Naive B cell (primary cell): ENCODE measurements around the gene BAIAP2L1. TPM values are rescaled to one million over a fixed set of nuclear protein-coding genes. Genes with fewer than 3 reads are reported as not detected.
A peak's percentile ranks its signal among the peaks of the same experiment; 100 is the strongest.
"Not testable (repeated sequence)": the region's sequence is repeated elsewhere in the genome, so short reads cannot be mapped to it uniquely, and the experiment has no call there.

Experiments used
- ATAC-seq, 2 donors: fragments of 150-1000 bp; cut with Tn5 transposase; 2 replicates each; pipeline ENCODE4 v1.10.0; 2021; ENCODE audit warnings: low read depth in 2 of 2, mild to moderate bottlenecking in 2 of 2, moderate library complexity in 2 of 2
- DNase-seq: peaks from one replicate; pipeline ENCODE4 v3.0.0; 2022
- H3K27ac Mint-ChIP-seq, 6 donors: one replicate each; pipeline ENCODE4 v1.8.0; 2020 to 2022; ENCODE audit warnings: mild to moderate bottlenecking in 6 of 6, mixed read lengths in 6 of 6, moderate library complexity in 5 of 6, inconsistent platforms in 2 of 6
- H3K27me3 Mint-ChIP-seq, 3 donors: one replicate each; pipeline ENCODE4 v1.8.0; 2021 to 2022; ENCODE audit warnings: mixed read lengths in 3 of 3, mild to moderate bottlenecking in 1 of 3
- H3K36me3 Mint-ChIP-seq, 2 donors: one replicate each; pipeline ENCODE4 v1.8.0; 2020 to 2022; ENCODE audit warnings: mixed read lengths in 2 of 2, inconsistent platforms in 1 of 2, mild to moderate bottlenecking in 1 of 2
- H3K4me1 Mint-ChIP-seq, 3 donors: one replicate each; pipeline ENCODE4 v1.8.0; 2020 to 2022; ENCODE audit warnings: mixed read lengths in 3 of 3, inconsistent platforms in 1 of 3, mild to moderate bottlenecking in 1 of 3, moderate library complexity in 1 of 3
- H3K4me3 Mint-ChIP-seq, 8 donors: one replicate each; pipeline ENCODE4 v1.8.0; 2020 to 2022; ENCODE audit warnings: mild to moderate bottlenecking in 8 of 8, mixed read lengths in 8 of 8, moderate library complexity in 8 of 8, inconsistent platforms in 2 of 8
- H3K9me3 Mint-ChIP-seq, 7 donors: one replicate each; pipeline ENCODE4 v1.8.0; 2020 to 2022; ENCODE audit warnings: mixed read lengths in 7 of 7, mild to moderate bottlenecking in 5 of 7, inconsistent platforms in 2 of 7, moderate library complexity in 1 of 7
- polyA plus RNA-seq, 6 donors: library from polyadenylated mRNA; unstranded; fragments of 300-500 nt; fragmentation: Illumina TruSeq; gene quantifications; one replicate each; pipeline ENCODE4 v1.2.3, GENCODE V29; 2021; ENCODE audit warnings: low read depth in 6 of 6

The BAIAP2L1 gene
- polyA plus RNA-seq, 6 donors from 2014 or later = 0.29 to 2.1 (median 1.6) TPM

DNA sequence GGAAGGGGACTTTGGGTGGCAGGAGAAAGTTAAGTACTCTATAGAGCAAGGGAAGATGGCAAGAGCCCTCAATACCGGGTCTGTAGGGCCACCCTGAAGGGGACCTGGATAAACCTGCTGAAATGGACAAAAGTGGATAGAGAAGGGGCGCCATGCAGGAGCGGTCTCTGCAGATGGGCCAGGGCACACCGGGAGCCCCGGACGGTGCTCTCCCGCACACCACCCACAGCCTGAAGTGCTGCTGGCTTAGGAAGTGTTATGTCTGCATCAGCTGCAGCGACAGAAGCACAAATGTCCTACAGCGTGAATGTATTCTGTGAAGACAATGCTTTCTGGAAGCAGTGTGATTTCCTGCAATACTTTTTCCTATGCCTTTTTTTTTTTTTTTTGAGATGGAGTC, 81.7 kb downstream of the BAIAP2L1 start:
- no peak for DNase-seq
- Mint-ChIP-seq H3K9me3 (peaks cover 0 to 5% (median 2%) of the 10 kb centered on the region in 7 donors), H3K27me3 (peaks cover 33 to 51% (median 50%) of the 10 kb centered on the region in 3 donors), H3K36me3 (peaks cover 0 to 17% of the 10 kb centered on the region in 2 donors), H3K4me3 (no peak overlapping the region), H3K4me1 (peaks cover 21 to 39% (median 26%) of the 10 kb centered on the region in 3 donors), H3K27ac (no peak overlapping the region)
- ATAC-seq = no peak

DNA sequence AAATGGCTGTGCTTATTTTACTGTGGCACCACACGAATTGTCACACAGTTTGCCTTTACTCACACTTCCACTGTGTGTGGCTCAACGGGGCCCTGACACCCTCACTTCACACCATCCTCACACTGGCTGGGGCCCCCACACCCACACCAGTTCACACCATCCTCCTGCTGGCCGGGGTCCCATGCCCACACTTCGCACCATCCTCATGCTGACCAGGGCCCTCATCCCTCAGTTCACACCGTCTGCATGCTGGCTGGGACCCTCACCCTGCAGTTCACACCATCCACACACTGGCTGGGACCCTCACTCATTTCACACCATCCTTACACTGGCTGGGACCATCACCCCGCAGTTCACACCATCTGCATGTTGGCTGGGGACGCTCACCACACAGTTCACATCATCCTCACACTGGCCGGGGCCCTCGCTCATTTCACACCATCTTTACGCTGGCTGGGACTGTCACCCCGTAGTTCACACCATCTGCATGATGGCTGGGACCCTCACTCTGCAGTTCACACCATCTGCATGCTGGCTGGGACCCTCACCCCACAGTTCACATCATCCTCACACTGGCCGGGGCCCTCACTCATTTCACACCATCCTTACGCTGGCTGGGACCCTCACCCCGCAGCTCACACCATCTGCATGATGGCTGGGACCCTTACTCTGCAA, 83.4 kb downstream of the BAIAP2L1 start:
- Mint-ChIP-seq H3K27me3 (peaks cover 22 to 38% (median 35%) of the 10 kb centered on the region in 3 donors), H3K36me3 (peaks cover 0 to 17% of the 10 kb centered on the region in 2 donors), H3K9me3 (peaks cover 0 to 5% (median 2%) of the 10 kb centered on the region in 7 donors), H3K4me1 (peaks cover 22 to 52% (median 36%) of the 10 kb centered on the region in 3 donors), H3K27ac (peak overlapping the region in 5 of 6 donors; percentile 41 to 81 (median 54)), H3K4me3 (peak overlapping the region in 2 of 8 donors; percentile 55 to 86)
- no peak for DNase-seq
- no peak for ATAC-seq

DNA sequence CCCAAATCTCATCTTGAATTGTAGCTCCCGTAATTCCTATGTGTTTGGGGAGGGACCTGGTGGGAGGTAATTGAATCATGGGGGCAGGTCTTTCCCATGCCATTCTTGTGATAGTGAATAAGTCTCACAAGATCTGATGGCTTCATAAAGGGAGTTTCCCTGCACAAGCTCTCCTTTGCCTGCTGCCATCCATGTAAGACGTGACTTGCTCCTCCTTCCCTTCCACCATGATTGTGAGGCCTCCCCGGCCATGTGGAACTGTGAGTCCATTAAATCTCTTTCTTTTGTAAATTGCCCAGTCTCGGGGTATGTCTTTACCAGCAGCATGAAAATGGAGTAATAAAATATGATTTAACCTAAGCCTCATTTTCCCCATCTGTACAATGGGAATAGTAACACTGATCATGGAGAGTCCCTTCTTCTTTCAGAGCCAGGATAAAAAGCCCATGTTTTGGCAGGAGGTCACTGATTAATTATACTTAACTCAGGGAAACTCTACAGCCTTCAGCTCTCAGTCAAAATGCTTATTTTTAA, 84.8 kb downstream of the BAIAP2L1 start:
- Mint-ChIP-seq H3K4me1 (peaks cover 22 to 59% (median 36%) of the 10 kb centered on the region in 3 donors), H3K27me3 (peaks cover 30 to 38% (median 35%) of the 10 kb centered on the region in 3 donors), H3K4me3 (peak overlapping the region in 7 of 8 donors; percentile 14 to 71 (median 62)), H3K27ac (peak overlapping the region in 5 of 6 donors; percentile 67 to 93 (median 89)), H3K36me3 (peaks cover 0 to 17% of the 10 kb centered on the region in 2 donors)
- not testable (repeated sequence) for ATAC-seq, DNase-seq, H3K9me3 Mint-ChIP-seq

DNA sequence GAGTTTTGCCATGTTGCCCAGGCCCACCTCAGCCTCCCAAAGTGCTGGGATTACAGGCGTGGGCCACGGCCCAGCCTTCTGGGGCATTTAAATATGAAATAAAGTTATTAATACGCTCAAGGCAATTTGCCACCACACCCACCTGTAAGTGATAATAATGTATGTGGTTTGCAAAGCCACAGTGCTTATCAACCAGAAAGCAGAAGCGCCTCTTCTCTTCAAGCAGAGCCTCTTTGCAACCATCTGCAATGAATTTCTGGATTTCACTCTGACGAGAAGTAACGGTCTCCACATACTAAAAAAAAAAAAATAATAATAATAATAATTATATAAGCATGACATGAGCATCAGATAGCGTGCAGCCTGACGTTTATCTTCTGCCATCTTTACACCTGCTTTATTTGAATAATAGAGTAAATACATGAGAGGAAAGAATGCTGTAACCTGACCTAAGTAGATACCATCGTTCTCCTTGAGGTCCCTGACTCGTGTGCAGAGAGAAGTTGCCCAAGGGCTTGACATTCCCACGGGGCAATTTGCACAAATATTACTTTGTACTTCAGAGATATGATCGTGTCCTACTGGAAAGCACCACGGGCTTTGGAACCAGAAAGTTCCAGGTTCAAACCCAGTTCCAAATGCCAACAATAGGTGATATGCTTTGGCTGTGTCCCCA, 85.4 kb downstream of the BAIAP2L1 start:
- peaks cover 22 to 59% (median 36%) of the 10 kb centered on the region in 3 donors for H3K4me1 Mint-ChIP-seq
- DNase-seq (peak; percentile 71), ATAC-seq (peak; percentile 69)
- H3K9me3 Mint-ChIP-seq = peaks cover 0 to 5% (median 2%) of the 10 kb centered on the region in 7 donors
- peak overlapping the region; percentile 89 to 99 (median 98) for H3K27ac Mint-ChIP-seq
- peak overlapping the region in 7 of 8 donors; percentile 39 to 85 (median 62) for H3K4me3 Mint-ChIP-seq
- peaks cover 0 to 17% of the 10 kb centered on the region in 2 donors for H3K36me3 Mint-ChIP-seq
- peaks cover 30 to 38% (median 35%) of the 10 kb centered on the region in 3 donors for H3K27me3 Mint-ChIP-seq

DNA sequence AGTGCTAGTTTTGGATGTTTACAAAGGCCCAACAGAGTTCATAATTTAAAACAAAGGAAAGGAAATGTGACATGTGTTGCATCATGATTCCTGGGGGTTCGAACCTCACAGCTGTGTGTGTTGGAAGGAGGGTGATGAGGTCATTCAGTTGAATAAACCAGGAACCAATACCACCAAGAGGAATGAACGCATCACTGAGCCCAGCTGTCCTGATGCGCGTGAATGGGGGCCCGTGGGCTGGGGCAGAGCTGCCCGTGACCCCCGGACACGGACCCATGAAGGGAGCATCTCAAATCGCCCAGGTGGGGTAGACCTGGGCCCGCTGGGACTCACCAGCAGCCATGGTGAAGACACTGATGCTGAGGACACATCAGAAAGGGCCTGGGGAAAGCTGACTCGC, 86.4 kb downstream of the BAIAP2L1 start:
- Mint-ChIP-seq H3K27ac (peak overlapping the region; percentile 89 to 99 (median 99)), H3K4me1 (peaks cover 22 to 59% (median 36%) of the 10 kb centered on the region in 3 donors), H3K9me3 (peaks cover 0 to 5% (median 2%) of the 10 kb centered on the region in 7 donors), H3K36me3 (peaks cover 0 to 17% of the 10 kb centered on the region in 2 donors), H3K27me3 (peaks cover 30 to 38% (median 35%) of the 10 kb centered on the region in 3 donors), H3K4me3 (peak overlapping the region; percentile 62 to 85 (median 84))
- DNase-seq (peak; percentile 87), ATAC-seq (peak; percentile 80 to 87)

DNA sequence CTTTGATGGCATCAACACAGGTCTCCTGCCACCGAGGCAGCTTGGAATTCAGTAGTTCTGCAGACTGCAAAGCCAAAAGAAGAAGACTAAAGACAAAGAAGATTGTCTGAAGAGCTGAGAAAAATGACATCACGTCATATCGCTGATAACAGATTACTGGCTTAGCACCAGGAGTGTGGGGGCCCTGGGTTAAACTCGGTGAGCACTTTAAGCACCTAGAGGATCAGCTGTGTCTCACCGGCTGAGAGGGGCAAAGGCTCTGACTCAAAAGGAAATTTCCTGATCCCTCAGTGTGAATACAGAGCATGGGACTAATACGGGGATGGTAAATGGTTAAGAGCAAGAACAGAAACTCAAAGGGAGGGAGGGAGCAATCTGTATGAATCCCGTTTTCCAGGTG, 88.7 kb downstream of the BAIAP2L1 start:
- H3K4me3 Mint-ChIP-seq = peak overlapping the region in 2 of 8 donors; percentile 3 to 32
- peaks cover 15 to 26% (median 23%) of the 10 kb centered on the region in 3 donors for H3K27me3 Mint-ChIP-seq
- no peak for DNase-seq
- peaks cover 0 to 5% (median 0%) of the 10 kb centered on the region in 7 donors for H3K9me3 Mint-ChIP-seq
- H3K36me3 Mint-ChIP-seq = peaks cover 7% of the 10 kb centered on the region in 2 donors
- peaks cover 22 to 48% (median 32%) of the 10 kb centered on the region in 3 donors for H3K4me1 Mint-ChIP-seq
- peak overlapping the region in 4 of 6 donors; percentile 13 to 94 (median 64) for H3K27ac Mint-ChIP-seq
- ATAC-seq = no peak

DNA sequence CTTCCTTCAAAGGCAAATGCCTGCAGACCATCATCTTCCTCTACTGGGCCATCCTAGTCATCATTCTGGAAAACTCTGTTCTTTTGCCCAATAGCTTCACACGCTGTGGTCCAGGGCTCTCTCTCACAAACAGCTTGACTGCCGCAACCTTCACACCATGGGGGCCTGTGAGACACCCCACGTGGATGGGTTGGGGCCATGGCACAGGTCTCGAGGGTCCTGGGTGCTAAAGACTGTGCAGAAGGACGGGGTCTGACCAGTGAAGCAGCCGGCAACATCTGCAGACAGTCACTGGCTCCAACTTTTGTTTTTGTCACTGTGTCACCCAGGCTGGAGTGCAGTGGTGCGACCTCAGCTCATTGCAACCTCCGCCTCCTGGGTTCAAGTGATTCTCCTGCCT, 91.3 kb downstream of the BAIAP2L1 start:
- Mint-ChIP-seq H3K36me3 (peaks cover 0 to 7% of the 10 kb centered on the region in 2 donors), H3K27ac (no peak overlapping the region), H3K27me3 (peaks cover 9 to 16% (median 15%) of the 10 kb centered on the region in 3 donors), H3K4me1 (peaks cover 9 to 24% (median 16%) of the 10 kb centered on the region in 3 donors), H3K9me3 (no peaks in the 10 kb centered on the region), H3K4me3 (no peak overlapping the region)
- no peak for DNase-seq
- no peak for ATAC-seq

DNA sequence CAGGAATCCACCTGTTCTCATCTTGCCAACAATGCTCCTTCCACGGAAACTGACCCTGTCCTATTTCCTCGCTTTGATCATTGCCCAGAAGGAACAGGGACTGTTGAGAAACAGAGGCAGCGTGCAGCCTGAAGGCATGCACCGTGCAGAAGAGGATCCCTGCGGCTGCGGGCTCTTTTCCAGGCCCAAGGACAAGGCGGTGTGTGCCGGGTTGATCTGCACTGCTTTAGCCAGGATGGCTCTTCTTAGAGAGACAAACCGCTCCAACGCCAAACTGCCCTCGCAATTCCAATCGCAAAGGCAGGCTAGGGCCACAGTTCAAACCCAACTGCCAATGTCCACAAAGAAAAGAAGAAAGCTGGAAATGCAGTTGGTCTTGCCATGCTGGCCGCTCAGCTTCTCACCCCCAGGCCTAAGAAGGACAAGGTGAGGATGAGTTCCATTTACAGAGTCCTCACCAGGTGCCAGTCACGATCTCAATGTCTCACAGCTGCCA, 92.9 kb downstream of the BAIAP2L1 start:
- Mint-ChIP-seq H3K27ac (no peak overlapping the region), H3K4me1 (peaks cover 2 to 9% (median 4%) of the 10 kb centered on the region in 3 donors), H3K36me3 (peaks cover 0 to 7% of the 10 kb centered on the region in 2 donors), H3K9me3 (no peaks in the 10 kb centered on the region), H3K4me3 (no peak overlapping the region), H3K27me3 (peaks cover 9 to 16% (median 15%) of the 10 kb centered on the region in 3 donors)
- no peak for DNase-seq
- ATAC-seq = no peak

DNA sequence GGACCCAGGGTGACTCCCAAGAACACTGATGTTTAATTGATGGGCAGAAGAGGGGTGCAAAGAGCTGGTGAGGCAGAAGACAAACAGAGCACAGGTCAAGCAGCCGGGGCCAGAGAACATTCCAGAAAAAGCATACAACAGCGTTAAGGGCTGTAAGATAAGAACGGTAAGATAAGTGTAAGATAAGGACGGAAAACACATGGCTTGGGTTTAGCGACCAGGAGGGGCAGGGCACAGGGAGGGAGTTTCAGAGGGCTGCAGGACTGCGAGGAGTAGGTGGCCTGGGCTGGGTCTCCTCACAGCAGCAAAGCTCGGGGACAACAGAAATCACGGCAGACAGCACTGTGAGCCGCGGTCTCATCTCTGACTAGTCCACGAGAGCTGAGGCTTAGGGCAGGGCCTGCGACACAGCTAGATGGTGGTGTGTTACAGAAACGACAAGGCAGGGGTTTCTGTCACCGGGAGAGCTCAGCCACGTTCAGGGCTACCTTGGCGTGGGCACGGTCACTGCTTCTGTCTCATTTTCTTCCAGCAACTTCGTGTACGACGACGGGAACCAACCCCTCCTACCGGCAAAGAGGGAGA, 94.8 kb downstream of the BAIAP2L1 start:
- ATAC-seq (no peak), DNase-seq (no peak)
- Mint-ChIP-seq H3K27me3 (peaks cover 0 to 8% (median 5%) of the 10 kb centered on the region in 3 donors), H3K36me3 (peaks cover 0 to 7% of the 10 kb centered on the region in 2 donors), H3K4me3 (no peak overlapping the region), H3K9me3 (no peaks in the 10 kb centered on the region), H3K27ac (peak overlapping the region in 1 of 6 donors; percentile 26), H3K4me1 (peaks cover 0 to 4% (median 2%) of the 10 kb centered on the region in 3 donors)

DNA sequence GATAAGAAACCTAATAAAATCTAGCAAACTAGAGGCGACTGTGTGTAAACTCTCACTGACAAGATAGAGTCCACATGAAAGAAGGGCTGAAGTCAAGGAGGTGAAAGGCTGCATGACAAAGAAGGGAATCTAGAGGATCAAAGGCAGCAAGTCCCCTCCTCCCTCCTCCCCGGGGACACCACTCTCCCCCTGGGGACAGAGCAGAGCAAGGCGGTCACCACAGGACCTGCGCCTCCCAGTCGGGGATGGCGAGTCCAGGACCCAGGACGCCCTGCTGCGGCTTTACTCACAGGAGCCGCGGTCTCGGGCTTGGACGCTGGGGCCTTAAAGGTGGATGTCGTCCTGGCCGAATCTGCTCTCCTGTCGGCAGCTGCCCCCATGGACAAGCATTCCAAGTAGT, 97.0 kb downstream of the BAIAP2L1 start:
- H3K4me1 Mint-ChIP-seq = peaks cover 0 to 4% (median 2%) of the 10 kb centered on the region in 3 donors
- peak overlapping the region in 2 of 6 donors; percentile 66 to 88 for H3K27ac Mint-ChIP-seq
- DNase-seq = no peak
- no peak for ATAC-seq
- no peak overlapping the region for H3K4me3 Mint-ChIP-seq
- no peaks in the 10 kb centered on the region for H3K9me3 Mint-ChIP-seq
- H3K27me3 Mint-ChIP-seq = peaks cover 0 to 8% (median 5%) of the 10 kb centered on the region in 3 donors
- peaks cover 0 to 7% of the 10 kb centered on the region in 2 donors for H3K36me3 Mint-ChIP-seq

DNA sequence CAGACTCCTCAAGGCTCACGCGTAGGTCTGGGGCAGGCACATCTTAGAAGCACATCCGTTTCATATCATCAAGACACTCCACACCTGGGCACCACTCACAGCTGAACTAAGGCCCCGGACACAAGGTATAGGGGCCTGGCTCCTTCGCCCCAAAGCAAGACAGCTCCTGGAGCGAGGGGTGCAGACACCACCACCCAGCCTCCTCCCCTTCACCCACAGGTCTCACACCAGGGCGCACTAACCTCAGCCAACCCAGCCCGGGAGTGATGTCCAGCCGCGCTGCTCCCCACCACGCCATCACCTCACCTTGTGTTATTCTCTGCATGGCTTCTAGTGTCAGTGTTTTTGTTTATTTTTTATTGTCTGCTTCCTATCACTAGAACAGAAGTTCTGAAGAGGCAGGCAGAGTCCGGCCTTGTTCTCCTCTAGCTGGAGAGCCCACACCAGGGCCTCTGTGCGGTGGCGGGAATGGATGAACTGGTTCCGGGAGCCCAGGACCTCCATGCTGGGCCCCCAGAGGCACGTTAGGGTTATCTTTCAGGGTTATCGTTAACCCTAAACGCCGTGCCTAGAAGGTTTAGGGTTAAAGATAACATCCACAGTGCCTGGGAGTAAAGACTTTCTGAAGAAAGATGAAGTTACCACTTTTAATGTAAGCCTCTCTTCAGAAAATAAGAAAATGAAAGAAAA, 97.6 kb downstream of the BAIAP2L1 start:
- peak overlapping the region in 2 of 6 donors; percentile 47 to 50 for H3K27ac Mint-ChIP-seq

DNA sequence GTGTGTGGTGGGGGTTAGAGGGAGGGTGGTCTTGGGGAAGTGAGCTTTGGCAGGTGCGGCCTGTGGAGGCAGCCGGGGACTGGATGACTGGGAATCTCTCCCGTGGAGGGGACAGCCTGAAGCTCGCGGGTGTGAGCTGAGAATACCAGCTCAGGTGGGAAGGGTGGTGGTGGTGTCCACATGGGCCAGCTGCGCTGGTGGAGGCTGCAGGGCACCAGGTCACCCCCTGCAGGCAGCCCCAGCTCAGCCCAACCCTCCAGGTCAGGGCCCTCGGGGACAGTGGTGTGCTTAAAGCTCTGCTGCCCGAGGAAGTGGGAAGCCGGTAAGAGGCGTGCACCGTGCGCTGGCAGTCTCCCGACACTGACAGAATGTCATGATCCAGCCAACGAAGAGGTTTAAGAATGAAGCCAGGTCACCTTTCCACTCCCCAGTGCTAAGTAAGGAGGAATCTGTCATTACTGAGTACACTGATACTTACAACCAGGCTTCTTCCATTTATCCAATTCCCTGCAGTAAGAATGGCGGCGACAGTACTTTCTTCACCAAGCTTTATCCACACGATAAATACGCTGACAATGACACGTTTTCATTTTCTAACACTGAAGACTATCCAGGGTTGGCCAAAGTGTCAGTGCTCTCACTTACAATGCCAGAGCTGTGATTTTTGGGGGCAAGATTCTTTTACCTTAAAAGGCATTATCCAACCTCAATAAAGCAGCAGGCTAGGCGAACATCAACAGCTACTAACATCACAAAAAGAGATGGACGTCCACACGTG, 99.0 kb downstream of the BAIAP2L1 start:
- H3K27me3 Mint-ChIP-seq = peaks cover 0 to 8% (median 5%) of the 10 kb centered on the region in 3 donors
- H3K4me1 Mint-ChIP-seq = peaks cover 0 to 4% (median 2%) of the 10 kb centered on the region in 3 donors
- H3K27ac Mint-ChIP-seq = peak overlapping the region in 1 of 6 donors; percentile 82
- H3K36me3 Mint-ChIP-seq = no peaks in the 10 kb centered on the region
- no peak overlapping the region for H3K4me3 Mint-ChIP-seq
- no peaks in the 10 kb centered on the region for H3K9me3 Mint-ChIP-seq
- ATAC-seq = no peak
- no peak for DNase-seq

More for the DNA sequence above, 97.6 kb downstream of the BAIAP2L1 start:
- H3K4me1 Mint-ChIP-seq = peaks cover 0 to 4% (median 2%) of the 10 kb centered on the region in 3 donors
- no peaks in the 10 kb centered on the region for H3K9me3 Mint-ChIP-seq
- H3K36me3 Mint-ChIP-seq = peaks cover 0 to 6% of the 10 kb centered on the region in 2 donors
- ATAC-seq (no peak), DNase-seq (no peak)
- no peak overlapping the region for H3K4me3 Mint-ChIP-seq
- peaks cover 0 to 8% (median 5%) of the 10 kb centered on the region in 3 donors for H3K27me3 Mint-ChIP-seq
